H1 (cell line): ENCODE measurements around the gene CDK5R2.

Source experiments
- ATF3 ChIP-seq: IDR thresholded peaks from 2 replicates; pipeline ENCODE4 v1.6.1; 2011; ENCODE audit warnings: low read depth, mild to moderate bottlenecking, low read length; ENCODE audit not compliant: insufficient read depth
- CEBPB ChIP-seq: IDR thresholded peaks from 2 replicates; pipeline ENCODE4 v1.6.1; 2012; ENCODE audit warnings: low read depth, low read length
- CTCF ChIP-seq, 3 experiments: IDR thresholded peaks; 1 replicate in 2 of 3; 2 replicates in 1 of 3; pipeline versions ENCODE4 v1.5.1 to v1.6.1; 2011; ENCODE audit warnings: low read length in 3 of 3, mild to moderate bottlenecking in 3 of 3, inconsistent platforms in 2 of 3, low read depth in 1 of 3, moderate library complexity in 1 of 3; ENCODE audit not compliant: insufficient read depth in 1 of 3; ENCODE audit errors: control extremely low read depth in 1 of 3
- EP300 ChIP-seq, 2 experiments: IDR thresholded peaks; 1 replicate in 1 of 2; 2 replicates in 1 of 2; pipeline ENCODE4 v1.6.1; 2011 to 2012; ENCODE audit warnings: low read depth in 2 of 2, low read length in 2 of 2, mild to moderate bottlenecking in 2 of 2, borderline replicate concordance in 1 of 2, inconsistent platforms in 1 of 2, moderate library complexity in 1 of 2
- FOSL1 ChIP-seq: IDR thresholded peaks from 2 replicates; pipeline ENCODE4 v1.6.1; 2011; ENCODE audit warnings: mild to moderate bottlenecking, low read depth, low read length, moderate library complexity; ENCODE audit not compliant: insufficient read depth
- JUND ChIP-seq: IDR thresholded peaks from 2 replicates; pipeline ENCODE4 v1.6.1; 2011; ENCODE audit warnings: mild to moderate bottlenecking, improper control_type of control experiment, low read length
- MAFK ChIP-seq: IDR thresholded peaks from 2 replicates; pipeline ENCODE4 v1.6.1; 2012; ENCODE audit warnings: low read depth, mild to moderate bottlenecking, improper control_type of control experiment, low read length
- POLR2A ChIP-seq, 2 experiments: IDR thresholded peaks; 1 replicate in 1 of 2; 2 replicates in 1 of 2; pipeline ENCODE4 v1.6.1; 2011; ENCODE audit warnings: low read depth in 2 of 2, low read length in 2 of 2, mild to moderate bottlenecking in 2 of 2; ENCODE audit errors: control extremely low read depth in 1 of 2
- POLR2AphosphoS5 ChIP-seq: IDR thresholded peaks from 2 replicates; pipeline ENCODE4 v1.6.1; 2011; ENCODE audit warnings: low read depth, low read length
- YY1 ChIP-seq: IDR thresholded peaks from 2 replicates; pipeline ENCODE4 v1.6.1; 2011; ENCODE audit warnings: low read depth, mild to moderate bottlenecking, low read length

GRCh38 chr2:218986148-218986761 is 26.8 kb downstream of the CDK5R2 start:
- no peak for TF ChIP-seq POLR2A (IDR thresholded peaks at IDR 0.05; ENCODE audit: control extremely low read depth in 1 of 2, low read depth in 2 of 2, low read length in 2 of 2)
- TF ChIP-seq POLR2AphosphoS5, result no peak
- TF ChIP-seq FOSL1, result no peak
- no peak for TF ChIP-seq CTCF (IDR thresholded peaks at IDR 0.05; ENCODE audit: control extremely low read depth in 1 of 3, insufficient read depth in 1 of 3, low read depth in 1 of 3, low read length in 3 of 3)
- no peak for TF ChIP-seq ATF3
- no peak for TF ChIP-seq EP300 (IDR thresholded peaks at IDR 0.05; ENCODE audit: borderline replicate concordance in 1 of 2, low read depth in 2 of 2, low read length in 2 of 2)
- TF ChIP-seq MAFK, result no peak
- TF ChIP-seq YY1, result no peak
- TF ChIP-seq JUND, result no peak
- TF ChIP-seq CEBPB, result no peak
